Stimulated activated CD4-positive, alpha-beta T cell treated with anti-CD3 and anti-CD28 coated beads, Interleukin-1b, Interleukin-23, amount 100 ng/mL, for 48 hours (primary cell): ENCODE results near the gene CD109.
"Not testable (repeated sequence)": the region's sequence is repeated elsewhere in the genome, so short reads cannot be mapped to it uniquely, and the experiment has no call there.

Experiments
- DNase-seq: peaks from one replicate; pipeline ENCODE4 v3.0.0-alpha.2; 2020

The CD109 gene

DNA sequence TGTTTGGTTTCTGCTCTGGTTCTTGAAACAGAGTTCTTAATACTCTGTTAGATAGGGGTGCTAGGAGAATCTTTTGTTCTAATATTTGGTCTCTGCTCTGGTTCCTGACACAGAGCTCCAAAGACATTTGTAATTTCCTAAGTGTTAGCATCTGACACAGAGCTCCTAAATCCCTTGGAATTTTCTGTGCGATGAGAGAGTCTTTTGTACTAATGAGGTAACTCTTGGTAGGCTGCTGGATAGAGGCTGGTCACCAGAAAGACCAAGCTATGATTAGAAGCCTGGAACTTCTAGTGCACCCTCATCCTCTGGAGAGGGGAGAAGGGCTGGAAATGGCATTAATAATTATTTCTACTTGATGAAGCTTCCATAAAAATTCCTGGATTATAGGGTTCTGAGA, 7.7 kb upstream of the CD109 start:
- no peak for DNase-seq

DNA sequence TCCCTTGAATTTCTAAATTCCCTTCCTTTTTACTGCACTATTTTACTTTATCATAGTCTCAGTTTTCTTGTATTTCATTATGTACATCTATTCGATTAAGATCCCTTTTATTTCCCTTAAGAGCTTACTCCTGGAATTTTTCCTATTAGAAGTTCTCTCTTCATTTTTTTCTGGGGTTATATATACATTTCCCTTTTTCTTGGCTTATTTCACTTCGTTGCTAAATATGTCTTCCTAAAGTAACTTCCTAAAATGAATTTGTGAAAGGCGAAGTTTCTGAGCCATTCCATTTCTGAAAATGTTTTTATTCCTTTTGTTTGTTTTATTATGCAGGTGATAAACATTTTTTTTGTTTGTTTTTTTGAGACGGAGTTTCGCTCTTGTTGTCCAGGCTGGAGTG, 5.9 kb upstream of the CD109 start:
- no peak for DNase-seq

DNA sequence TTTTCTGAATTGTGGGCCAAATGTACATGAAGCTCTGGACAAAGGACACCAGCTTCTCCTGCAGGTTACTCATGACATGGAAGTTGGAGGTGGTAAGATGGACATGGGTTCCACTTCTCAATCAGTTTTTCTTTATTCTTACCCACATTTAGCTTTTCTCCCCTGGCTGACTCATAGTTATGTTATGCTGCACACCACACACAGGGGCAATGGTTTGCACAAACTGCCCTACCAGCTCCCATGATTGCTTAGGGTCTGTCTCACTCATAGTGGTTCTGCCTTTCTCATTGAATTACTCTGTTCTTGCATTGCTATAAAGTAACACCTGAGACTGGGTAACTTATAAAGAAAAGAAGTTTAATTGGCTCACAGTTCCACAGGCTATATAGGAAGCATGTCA, 4.5 kb upstream of the CD109 start:
- DNase-seq, result no peak

DNA sequence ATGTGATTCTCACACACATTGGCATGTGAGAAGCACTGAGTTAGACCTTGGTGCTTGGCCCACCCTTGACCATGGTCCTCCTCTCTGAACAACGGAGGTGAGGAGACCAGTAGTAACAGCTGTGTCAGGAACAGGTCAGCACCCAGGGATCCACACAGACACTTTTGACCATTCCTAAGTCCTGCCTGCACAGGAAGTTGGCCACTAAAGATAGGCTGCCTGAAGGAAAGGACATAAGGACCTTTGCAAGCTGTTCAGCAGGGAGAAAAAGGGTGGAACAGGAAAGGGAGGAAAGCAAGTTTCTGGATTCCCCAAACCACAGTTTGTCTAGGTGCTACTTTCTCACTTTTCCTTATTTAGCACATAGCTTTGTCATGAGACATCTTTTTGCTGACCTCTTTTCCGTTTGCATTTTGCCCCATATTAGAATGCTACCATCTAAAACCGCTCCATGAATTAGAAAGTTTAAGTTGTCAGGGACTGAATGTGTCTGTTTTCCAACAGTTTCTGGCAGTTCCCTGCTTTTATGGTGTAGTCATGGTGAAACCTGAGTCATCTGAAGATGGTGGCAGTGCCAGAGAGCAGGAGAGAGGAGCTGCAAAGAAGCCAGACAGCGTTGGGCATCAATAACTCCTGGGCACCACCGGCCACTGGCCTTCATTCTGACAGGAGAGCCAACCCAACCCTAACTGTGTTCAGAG, 1.1 kb upstream of the CD109 start:
- DNase-seq, result no peak

DNA sequence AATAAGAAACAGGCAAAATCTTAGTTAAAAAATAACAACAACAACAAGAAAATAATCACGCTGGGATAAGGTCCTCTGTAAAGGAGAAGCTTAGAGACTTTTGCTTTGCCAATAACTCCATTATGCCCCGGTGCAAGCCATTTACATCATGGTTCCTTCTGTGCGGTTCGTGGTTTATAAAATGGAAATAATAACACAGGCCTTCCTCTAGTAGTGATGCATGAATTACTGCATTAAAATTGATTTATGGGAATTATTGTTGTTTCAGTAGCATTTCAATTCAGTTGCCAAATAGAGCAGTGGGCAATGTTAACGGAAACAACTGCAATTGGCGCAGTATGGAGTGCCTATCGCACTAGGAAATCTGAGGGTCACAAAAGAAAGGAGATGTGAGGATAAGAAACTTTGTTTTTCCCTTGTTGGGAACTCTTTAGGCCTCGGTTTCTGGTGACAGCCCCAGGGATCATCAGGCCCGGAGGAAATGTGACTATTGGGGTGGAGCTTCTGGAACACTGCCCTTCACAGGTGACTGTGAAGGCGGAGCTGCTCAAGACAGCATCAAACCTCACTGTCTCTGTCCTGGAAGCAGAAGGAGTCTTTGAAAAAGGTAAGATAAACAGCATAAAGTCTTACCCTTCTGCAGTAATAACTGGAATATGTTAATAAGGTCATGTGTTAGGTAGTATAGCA, 1.1 kb downstream of the CD109 start:
- no peak for DNase-seq

DNA sequence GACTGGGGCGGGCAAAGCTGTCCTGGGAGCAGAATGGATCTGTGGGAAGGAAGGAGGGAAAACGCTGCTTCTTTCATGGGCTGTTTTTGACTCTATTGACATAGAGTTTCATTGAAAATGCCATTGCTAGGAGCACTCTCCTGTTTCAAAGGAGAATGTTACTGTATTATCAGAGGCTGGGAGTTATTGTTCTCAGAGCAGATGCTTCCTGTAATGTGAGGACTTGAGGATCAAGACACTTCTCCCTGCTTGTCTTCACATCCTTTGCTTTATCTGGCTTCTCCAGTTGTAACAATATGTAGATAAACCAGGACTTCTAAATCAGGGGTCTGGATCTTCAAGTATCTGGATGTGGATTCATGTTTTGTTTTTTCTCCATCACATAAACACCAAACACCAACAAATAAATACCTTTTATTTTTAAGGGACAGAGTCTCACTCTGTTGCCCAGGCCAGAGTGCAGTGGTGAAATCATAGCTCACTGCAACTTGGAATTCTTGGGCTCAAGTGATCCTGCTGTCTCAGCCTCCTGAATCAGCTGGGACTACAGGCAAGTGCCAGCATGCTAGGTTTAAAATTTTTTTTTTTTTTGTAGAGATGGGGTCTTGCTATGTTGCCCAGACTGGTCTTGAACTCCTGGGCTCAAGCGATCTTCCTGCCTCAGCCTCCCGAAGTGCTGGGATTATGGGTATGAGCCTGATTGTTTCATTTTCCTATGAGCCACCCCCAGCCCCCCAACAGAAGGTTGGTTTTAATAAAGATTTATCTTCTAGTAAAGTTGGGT, 3.9 kb downstream of the CD109 start:
- DNase-seq, result no peak

DNA sequence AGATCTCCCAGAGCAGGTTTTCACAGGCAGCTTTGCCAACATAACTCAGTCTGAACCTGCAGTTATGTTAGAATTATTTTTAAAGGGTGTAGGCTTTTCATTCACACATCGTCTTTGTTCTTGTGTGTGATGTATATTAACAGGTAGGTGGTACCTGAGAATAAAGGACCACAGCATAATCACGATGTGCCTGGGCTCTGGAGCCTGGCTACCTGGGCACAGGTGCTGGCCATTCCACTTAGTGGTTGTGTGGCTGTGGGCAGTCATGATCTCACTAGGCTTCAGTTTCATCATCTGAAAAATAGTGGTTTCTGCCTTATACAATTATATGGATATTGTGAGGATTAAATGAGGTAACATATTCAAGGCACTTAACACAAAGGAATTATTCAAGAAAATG, 6.4 kb downstream of the CD109 start:
- DNase-seq, result no peak

DNA sequence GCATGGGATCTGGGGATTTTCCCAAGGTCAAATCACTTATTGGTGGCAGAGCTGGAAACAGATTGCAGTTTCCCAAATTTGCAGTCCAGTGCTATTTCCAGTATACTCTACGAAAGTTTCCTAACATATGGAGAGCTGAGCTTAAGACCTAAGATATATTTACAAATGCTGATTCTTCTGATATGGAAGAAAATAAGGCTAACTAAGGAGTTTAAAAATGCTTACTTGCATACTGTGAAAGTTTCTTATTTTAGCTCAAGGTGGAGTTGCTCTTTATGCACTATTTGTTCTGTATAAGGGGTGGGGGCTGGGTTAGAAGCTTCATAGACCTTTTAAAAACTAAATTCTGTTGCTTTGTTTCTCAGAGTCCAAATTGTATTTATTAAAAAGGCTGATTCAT, 7.5 kb downstream of the CD109 start:
- DNase-seq, result no peak

DNA sequence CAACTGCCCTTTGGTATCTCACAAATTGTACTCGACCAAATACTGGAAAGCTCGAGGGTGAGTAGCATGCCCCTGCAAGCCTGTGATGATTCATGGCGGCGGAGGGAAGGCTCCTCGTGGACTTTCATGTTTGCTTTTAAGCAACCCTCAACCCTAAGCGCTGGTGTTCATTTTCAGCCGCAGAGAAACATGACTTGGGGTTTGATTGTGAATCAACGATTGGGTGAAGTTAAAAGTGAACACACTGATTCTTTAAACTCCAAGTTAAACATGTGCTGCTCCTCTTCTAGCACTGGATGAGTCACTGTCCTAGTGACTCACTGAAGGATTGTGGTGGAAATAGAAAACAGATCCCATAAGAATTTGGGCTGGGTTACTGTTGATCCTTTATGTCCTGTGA, 8.3 kb downstream of the CD109 start:
- peak; percentile 62 for DNase-seq

DNA sequence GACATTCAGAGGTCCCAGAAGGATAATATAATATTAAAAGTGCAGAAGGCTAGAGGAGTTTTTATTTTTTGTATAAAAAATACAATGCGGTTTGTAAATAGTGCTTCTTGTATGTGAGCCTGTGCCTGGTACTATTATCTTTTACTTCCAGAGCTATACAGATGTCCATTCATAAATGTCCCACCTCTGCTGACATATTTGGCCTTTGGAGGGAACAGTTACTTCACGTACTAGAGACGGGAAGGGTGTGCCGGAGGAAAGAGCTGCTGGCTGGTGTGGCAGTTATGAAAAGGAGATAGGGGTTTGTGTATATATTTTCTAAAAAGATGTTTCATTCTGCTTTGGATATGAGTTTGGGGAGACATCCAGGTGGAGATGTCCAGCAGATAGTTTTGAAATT, 8.8 kb downstream of the CD109 start:
- no peak for DNase-seq

DNA sequence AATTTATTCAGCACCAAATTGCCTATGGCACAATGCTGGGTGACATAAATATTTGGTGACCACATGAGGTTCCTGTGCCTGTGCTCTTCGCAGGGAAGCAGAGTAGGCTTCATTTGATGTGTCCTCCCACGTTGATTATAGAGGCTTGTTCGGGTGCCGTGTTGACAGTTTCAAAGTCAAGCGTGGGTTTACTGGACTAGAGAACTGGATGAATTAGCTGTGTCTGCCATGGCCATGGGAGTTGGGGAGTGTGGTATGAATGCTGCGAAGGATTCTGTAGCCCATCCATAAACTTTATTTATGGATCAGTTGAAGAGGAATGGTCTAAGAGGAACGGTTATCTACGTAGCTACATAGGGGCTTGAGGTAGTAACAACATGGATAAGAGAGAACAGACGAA, 11.0 kb downstream of the CD109 start:
- no peak for DNase-seq

DNA sequence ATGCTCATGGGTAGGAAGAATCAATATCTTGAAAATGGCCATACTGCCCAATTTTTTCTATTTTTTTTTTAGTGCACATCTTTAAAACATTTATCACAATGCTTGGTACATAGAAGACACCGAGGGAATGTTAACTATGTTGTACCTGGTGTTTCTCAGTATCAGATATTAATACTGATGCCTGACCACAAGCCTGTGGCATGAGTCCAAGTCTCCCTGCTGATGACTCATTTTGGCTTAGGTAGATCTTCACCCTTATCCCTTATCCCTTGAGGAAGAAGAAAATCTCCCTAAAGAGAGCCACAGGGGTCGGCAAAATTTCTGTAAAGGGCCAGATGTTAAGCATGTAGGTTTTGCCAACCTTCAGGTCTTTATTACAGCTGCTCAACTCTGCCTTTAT, 14.5 kb downstream of the CD109 start:
- DNase-seq, result no peak

DNA sequence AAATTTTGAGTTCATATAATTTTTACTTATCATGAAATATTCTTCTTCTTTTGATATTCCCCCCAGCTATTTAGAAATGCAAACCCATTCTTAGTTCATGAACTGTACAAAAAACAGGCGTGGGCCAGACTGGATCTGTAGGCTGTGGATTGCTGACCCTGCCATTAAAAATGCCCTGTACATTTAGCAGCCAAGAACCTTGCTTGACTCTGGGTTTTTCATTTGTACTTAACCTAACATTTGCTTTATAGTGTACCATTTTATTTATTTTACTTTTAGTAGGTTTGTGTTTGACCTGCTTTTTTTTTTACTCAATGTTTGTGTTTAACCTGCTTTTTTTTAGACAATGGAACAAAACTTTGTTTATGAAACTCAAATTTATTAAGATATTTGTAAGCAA, 14.9 kb downstream of the CD109 start:
- no peak for DNase-seq

DNA sequence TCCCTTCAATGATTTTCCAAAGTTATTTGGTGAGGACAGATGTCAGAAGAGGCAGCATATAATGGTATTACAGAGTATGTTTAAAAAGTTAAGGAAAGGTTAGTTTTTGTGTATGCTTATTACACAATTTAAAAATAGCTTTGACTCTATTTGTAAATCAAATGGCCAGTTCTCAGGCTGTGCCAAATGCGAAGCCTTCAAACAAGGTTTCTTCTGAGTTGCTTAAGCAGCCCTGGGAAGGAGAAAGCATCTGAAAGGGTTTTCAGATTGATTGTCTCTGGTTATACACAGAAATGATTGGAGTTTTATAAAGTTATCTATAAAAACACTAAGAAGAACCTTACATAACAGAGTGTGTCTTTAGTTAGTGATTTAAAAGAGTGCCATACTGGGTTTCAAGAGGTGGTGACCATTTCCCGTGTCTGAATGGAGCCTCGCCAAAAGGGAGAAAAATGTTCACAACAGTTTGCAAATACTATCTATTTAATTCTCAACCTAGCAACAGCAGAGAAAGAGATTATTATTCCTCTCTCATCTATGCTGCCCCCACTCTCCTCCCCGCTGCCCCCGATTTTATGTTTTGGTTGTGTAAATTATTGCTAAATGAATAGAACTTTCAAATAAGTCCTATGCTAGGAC, 16.7 kb downstream of the CD109 start:
- DNase-seq, result no peak

DNA sequence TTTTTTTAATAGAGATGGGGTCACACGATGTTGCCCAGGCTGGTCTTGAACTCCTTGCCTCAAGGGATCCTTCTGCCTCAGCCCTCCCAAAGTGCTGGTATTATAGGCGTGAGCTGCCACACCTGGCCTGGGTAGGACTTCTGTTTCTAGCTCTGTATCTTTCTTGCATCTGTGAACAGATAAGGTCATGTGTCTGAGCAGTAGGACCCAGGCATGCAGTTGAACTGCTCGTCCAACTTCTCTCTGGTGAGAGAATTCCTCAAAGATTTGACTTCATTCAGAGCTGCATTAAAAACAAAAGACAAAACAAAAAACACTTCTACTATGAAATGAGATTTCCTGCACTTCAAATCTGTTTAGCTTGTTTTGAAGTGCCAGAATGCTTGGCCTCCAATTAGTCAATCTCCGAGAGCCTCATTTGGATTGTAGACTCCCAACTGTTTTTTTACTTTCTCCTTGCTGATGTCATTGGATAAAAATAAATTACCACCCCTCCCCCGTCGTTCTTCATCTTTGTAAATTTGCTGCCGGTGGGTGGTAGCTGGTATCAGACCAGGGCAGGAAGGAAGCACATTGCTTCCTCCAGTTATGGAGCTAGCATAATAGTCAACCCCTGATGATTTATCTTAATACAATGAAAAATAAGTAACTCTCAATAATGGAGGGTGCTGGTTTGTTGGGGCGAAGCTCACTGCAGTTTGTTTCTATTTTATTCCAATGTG, 17.6 kb downstream of the CD109 start:
- no peak for DNase-seq

DNA sequence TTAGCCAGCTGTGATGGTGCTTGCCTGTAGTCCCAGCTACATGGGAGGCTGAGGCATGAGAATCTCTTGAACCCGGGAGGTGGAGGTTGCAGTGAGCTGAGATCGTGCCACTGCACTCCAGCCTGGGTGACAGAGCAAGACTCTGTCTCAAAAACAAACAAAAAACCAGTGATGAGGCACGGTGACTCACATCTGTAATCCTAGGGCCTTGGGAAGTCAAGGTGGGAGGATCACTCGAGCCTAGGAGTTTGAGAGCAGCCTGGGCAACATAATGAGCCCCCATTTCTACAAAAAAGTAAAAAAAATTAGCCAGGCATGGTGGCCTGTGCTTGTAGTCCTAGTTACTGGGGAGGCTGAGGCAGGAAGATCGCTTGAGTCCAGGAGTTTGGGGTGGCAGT, 19.1 kb downstream of the CD109 start:
- not testable (repeated sequence) for DNase-seq

DNA sequence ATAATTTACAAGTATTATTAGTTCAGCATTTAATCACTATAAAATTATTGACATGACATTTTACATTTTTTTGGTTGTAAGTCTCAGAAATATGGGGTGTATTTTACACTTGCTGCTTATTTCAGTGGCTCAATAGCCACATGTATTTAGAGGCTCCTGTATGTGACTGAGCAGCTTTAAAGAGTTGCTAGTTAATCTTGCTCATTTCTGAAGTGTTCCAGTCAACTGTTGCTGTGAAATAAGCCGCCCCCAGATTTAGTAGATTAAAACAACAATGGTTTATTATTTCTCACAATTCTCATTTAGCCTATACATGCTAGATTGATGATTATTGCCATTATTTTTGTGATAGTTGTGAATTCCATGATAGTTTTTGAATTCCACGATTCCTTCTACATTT, 23.0 kb downstream of the CD109 start:
- DNase-seq, result no peak

DNA sequence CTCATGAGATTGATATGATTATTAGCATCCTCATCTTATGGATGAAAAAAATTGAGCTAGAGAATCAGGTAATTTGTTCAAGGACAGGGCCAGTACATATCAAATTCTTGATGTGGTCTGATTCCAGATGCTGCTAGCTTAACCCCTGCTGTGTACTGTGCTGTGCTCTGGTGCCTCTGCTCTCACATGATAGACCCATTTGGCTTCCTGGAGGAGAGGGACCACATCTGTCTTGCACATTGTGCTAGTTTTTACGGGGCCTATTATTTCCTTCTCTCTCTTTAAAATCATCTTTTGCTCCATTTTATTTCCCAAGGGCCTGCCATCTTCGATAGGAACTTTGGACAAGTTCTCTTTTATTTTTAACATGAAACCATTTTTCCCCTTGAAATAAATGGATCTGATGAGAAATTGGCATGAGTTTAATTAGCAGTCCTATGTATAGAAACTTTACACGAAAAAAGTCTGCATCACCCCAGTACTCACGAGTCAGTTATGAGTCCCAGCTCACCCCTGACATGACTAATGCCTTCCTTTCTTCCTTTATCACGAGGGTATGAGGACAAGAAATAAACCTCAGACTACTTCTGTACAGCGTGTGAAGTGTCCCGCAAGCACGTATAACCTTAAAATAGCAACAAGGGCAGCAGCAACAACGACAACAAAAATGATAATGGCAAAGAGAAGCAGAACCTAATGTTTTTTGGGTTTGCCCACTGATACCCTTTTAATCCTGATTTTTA, 26.5 kb downstream of the CD109 start:
- peak; percentile 37 for DNase-seq

DNA sequence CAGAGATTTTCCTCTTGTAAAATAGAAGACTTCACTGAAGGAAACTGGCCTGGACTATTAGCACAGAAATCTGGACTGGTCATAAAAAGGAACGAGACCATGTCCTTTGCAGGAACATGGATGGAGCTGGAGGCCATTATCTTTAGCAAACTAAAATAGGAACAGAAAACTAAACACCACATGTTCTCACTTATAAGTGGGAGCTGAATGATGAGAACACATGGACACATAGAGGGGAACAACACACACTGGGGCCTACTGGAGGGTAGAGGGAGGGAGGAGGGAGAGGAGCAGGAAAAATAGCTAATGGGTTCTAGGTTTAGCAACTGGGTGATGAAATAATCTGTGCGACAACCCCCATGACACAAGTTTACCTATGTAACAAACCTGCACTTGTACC, 27.5 kb downstream of the CD109 start:
- not testable (repeated sequence) for DNase-seq

DNA sequence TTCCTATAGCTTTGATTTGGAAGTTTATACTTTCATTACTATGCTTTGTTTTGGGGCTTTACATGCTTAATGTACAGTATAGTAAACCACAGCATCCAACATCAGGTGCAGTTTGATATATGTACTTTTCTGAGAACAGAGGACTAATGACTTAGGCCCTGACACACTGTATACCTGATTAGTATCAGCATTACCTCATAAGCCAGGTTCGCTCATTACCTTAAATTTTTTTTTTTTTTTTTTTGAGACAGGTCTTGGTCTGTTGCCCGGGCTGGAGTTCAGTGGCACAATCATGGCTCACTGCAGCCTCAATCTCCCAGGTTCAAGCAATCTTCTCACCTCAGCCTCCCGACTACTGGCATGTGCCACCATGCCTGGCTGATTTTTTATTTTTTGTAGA, 28.4 kb downstream of the CD109 start:
- no peak for DNase-seq

DNA sequence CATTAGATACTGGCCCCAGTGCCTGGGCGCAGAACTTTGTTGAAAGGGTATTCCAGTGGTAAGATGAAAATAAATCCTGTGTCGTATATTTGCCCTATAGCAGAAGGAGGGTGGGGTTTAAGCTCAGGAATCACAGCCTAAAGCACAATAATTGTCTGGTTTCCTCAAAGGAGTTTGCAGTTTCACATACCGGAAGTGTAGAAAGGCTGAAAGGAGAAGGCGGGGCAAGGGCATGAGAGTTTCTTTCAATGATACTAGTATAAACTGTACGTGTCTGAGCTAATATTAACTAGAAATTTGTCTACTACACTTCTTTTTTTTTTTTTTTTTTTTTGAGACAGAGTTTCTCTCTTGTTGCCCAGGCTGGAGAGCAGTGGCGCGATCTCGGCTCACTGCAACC, 29.2 kb downstream of the CD109 start:
- not testable (repeated sequence) for DNase-seq

DNA sequence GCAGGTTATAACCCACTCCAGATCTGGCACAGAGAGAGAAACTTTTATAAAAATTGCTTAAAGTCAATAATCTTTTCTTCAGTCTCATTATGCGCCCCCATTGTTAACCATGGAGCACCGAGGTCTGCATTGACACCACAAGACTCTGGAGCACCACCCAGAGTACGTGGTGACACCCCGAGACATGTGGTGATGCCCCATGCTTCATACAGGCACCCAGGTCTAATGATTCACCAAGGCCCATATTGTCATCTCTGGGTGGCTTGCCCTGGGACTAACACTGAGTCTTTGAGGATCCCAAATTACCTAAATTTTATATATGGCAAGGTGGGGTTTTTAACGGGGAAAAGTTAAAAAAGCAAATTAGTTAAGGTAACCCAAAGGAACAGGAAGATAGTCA, 31.1 kb downstream of the CD109 start:
- DNase-seq, result peak; percentile 22
